DOHH2 (cell line): ENCODE measurements around the gene MYOG.

Experiments
- H3F3A ChIP-seq: fragments of 200-600 bp; sonication (generic), shearing (Covaris generic); 2 replicates; pipeline ENCODE4 v1.6.0; 2016; ENCODE audit warnings: antibody characterized with exemption, mild to moderate bottlenecking; ENCODE audit not compliant: control insufficient read depth, insufficient read depth
- H3K27ac ChIP-seq: fragments of 200-600 bp; sonication (generic); 2 replicates; pipeline ENCODE4 v1.5.1; 2014; ENCODE audit warnings: low read depth, mild to moderate bottlenecking, low read length, moderate library complexity
- H3K27me3 ChIP-seq: fragments of 200-600 bp; sonication (generic); 2 replicates; pipeline ENCODE4 v1.6.1; 2014; ENCODE audit warnings: mild to moderate bottlenecking, low read length, mixed read lengths; ENCODE audit not compliant: control insufficient read depth
- H3K36me3 ChIP-seq: fragments of 200-600 bp; sonication (generic); 2 replicates; pipeline ENCODE4 v1.6.1; 2014; ENCODE audit warnings: mild to moderate bottlenecking, low read length, moderate library complexity, mixed read lengths; ENCODE audit not compliant: control insufficient read depth
- H3K4me1 ChIP-seq: fragments of 200-600 bp; sonication (generic); 2 replicates; pipeline ENCODE4 v1.6.1; 2014; ENCODE audit warnings: mild to moderate bottlenecking, low read length, mixed read lengths; ENCODE audit not compliant: control insufficient read depth
- H3K4me2 ChIP-seq: fragments of 200-600 bp; sonication (generic); 2 replicates; pipeline ENCODE4 v1.6.0; 2014; ENCODE audit warnings: mild to moderate bottlenecking, low read length, moderate library complexity
- H3K4me3 ChIP-seq: fragments of 200-600 bp; sonication (generic); 2 replicates; pipeline ENCODE4 v1.5.1; 2014; ENCODE audit warnings: mild to moderate bottlenecking, low read length, mixed read lengths
- H3K79me2 ChIP-seq: fragments of 200-600 bp; sonication (generic); 2 replicates; pipeline ENCODE4 v1.6.1; 2014; ENCODE audit warnings: mild to moderate bottlenecking, low read length, mixed read lengths; ENCODE audit not compliant: control insufficient read depth
- H3K9me2 ChIP-seq: fragments of 200-600 bp; sonication (generic); replicated peaks from 2 replicates; pipeline ENCODE4 v1.6.1; 2014; ENCODE audit warnings: mild to moderate bottlenecking, low read length, mixed read lengths; ENCODE audit not compliant: control insufficient read depth
- H3K9me3 ChIP-seq: fragments of 200-600 bp; sonication (generic); 2 replicates; pipeline ENCODE4 v1.6.1; 2014; ENCODE audit warnings: antibody characterized with exemption, low read length, mixed read lengths; ENCODE audit not compliant: control insufficient read depth, insufficient read depth
- H4K20me1 ChIP-seq: fragments of 200-600 bp; sonication (generic); 2 replicates; pipeline ENCODE4 v1.6.0; 2014; ENCODE audit warnings: low read depth, mild to moderate bottlenecking, antibody characterized with exemption, low read length, moderate library complexity; ENCODE audit not compliant: control insufficient read depth, insufficient read depth
- EZH2phosphoT487 ChIP-seq: fragments of 200-600 bp; sonication (generic); IDR thresholded peaks from 2 replicates; pipeline ENCODE4 v1.6.1; 2017; ENCODE audit warnings: borderline replicate concordance, mild to moderate bottlenecking, antibody characterized with exemption, low read length, moderate library complexity, mixed read lengths
- TF ChIP-seq, protein P1 (sequence below): fragments of 200-600 bp; sonication (generic); IDR thresholded peaks from one replicate; pipeline ENCODE4 v1.5.1; 2014; ENCODE audit warnings: antibody characterized with exemption, mild to moderate bottlenecking, low read depth, low read length; ENCODE audit not compliant: poor library complexity, severe bottlenecking

The MYOG gene

GRCh38 chr1:203081465-203082230, 4.2 kb downstream of the MYOG start:
- H3F3A ChIP-seq: no peaks in the 10 kb centered on the region
- H3K36me3 ChIP-seq: no peaks in the 10 kb centered on the region
- no peaks in the 10 kb centered on the region for H3K4me1 ChIP-seq
- no peaks in the 10 kb centered on the region for H3K9me3 ChIP-seq
- no peak overlapping the region for H3K4me2 ChIP-seq
- H3K27ac ChIP-seq: no peak overlapping the region
- no peaks in the 10 kb centered on the region for H4K20me1 ChIP-seq
- no peaks in the 10 kb centered on the region for H3K9me2 ChIP-seq
- H3K79me2 ChIP-seq: no peaks in the 10 kb centered on the region
- TF ChIP-seq, protein P1, sequence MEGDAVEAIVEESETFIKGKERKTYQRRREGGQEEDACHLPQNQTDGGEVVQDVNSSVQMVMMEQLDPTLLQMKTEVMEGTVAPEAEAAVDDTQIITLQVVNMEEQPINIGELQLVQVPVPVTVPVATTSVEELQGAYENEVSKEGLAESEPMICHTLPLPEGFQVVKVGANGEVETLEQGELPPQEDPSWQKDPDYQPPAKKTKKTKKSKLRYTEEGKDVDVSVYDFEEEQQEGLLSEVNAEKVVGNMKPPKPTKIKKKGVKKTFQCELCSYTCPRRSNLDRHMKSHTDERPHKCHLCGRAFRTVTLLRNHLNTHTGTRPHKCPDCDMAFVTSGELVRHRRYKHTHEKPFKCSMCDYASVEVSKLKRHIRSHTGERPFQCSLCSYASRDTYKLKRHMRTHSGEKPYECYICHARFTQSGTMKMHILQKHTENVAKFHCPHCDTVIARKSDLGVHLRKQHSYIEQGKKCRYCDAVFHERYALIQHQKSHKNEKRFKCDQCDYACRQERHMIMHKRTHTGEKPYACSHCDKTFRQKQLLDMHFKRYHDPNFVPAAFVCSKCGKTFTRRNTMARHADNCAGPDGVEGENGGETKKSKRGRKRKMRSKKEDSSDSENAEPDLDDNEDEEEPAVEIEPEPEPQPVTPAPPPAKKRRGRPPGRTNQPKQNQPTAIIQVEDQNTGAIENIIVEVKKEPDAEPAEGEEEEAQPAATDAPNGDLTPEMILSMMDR: no peak
- TF ChIP-seq EZH2phosphoT487: no peak
- H3K4me3 ChIP-seq: no peak overlapping the region
- H3K27me3 ChIP-seq: peaks cover 10% of the 10 kb centered on the region; the same call in 1 of the 2 replicates

DNA sequence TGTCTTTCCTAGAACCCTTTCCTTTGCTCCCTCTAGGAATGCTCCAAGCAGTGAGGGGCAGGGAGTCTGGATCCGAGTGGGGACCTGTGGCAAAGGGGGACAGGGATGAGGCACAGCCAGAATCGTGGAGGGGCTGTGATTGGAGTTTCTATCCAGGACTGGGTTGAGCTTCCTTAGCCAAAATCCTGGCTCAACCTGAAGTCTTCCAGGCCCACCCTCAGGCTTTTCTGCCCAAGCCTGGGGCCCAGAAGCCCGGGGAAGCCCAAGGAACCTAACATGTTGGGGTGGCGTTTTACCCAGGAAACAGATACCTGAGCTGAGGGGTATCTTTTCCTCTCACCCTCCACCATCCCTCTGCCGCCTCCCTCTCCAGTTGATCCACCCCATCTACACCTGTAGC, 5.4 kb downstream of the MYOG start:
- H3K4me2 ChIP-seq: no peak overlapping the region
- H3F3A ChIP-seq: no peaks in the 10 kb centered on the region
- H3K27ac ChIP-seq: no peak overlapping the region
- H4K20me1 ChIP-seq: no peaks in the 10 kb centered on the region
- H3K9me3 ChIP-seq: no peaks in the 10 kb centered on the region
- no peaks in the 10 kb centered on the region for H3K79me2 ChIP-seq
- H3K4me1 ChIP-seq: no peaks in the 10 kb centered on the region
- H3K27me3 ChIP-seq: peaks cover 17% of the 10 kb centered on the region; the same call in 1 of the 2 replicates
- H3K4me3 ChIP-seq: no peak overlapping the region
- H3K36me3 ChIP-seq: no peaks in the 10 kb centered on the region
- no peak for TF ChIP-seq EZH2phosphoT487
- TF ChIP-seq, protein P1: no peak
- no peaks in the 10 kb centered on the region for H3K9me2 ChIP-seq

- Histone ChIP-seq H3K4me1 (no peaks in the 10 kb centered on the region), H3K4me3 (no peak overlapping the region), H3K9me3 (no peaks in the 10 kb centered on the region), H3K27ac (no peak overlapping the region), H4K20me1 (no peaks in the 10 kb centered on the region), H3F3A (no peaks in the 10 kb centered on the region), H3K27me3 (peaks cover 17% of the 10 kb centered on the region; the same call in 1 of the 2 replicates), H3K4me2 (no peak overlapping the region), H3K9me2 (no peaks in the 10 kb centered on the region), H3K36me3 (no peaks in the 10 kb centered on the region), H3K79me2 (no peaks in the 10 kb centered on the region)
- TF ChIP-seq, protein P1: no peak
- TF ChIP-seq EZH2phosphoT487: no peak
Measured at GRCh38 chr1:203078478-203078877, 7.3 kb downstream of the MYOG start.
